ENCODE results near the gene RNF133.

DNA sequence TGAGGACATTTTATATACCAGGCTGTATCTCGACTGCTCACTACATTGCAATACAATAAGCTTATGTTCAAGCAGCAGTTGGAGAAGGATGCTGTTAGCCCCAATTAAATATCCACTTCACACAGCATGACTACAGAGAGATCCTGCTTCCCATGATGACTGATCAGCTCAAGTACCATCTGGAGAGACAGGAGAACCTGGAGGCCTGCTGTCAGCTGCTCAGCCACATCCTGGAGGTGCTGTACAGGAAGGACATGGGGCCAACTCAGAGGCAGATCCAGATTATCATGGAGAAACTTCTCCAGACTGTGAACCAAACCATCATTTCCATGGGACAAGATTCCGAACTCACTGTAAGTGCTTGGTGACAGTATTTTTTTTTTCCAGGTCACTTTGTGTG is 22.5 kb downstream of the RNF133 start:
- TF ChIP-seq EZH2 (IDR thresholded peaks at IDR 0.05; ENCODE audit: low read depth) = no peak
- TF ChIP-seq, protein P1, sequence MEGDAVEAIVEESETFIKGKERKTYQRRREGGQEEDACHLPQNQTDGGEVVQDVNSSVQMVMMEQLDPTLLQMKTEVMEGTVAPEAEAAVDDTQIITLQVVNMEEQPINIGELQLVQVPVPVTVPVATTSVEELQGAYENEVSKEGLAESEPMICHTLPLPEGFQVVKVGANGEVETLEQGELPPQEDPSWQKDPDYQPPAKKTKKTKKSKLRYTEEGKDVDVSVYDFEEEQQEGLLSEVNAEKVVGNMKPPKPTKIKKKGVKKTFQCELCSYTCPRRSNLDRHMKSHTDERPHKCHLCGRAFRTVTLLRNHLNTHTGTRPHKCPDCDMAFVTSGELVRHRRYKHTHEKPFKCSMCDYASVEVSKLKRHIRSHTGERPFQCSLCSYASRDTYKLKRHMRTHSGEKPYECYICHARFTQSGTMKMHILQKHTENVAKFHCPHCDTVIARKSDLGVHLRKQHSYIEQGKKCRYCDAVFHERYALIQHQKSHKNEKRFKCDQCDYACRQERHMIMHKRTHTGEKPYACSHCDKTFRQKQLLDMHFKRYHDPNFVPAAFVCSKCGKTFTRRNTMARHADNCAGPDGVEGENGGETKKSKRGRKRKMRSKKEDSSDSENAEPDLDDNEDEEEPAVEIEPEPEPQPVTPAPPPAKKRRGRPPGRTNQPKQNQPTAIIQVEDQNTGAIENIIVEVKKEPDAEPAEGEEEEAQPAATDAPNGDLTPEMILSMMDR (conservative IDR thresholded peaks at IDR 0.05) = no peak

Data from PC-9 (cell line).